Kidney (tissue), 14 donors: Measurements from ENCODE around the gene SBNO2. TPM values are rescaled to one million over a fixed set of nuclear protein-coding genes. Genes with fewer than 3 reads are reported as not detected.

Source experiments
- DNase-seq, 5 donors: peaks; one replicate each; pipeline ENCODE4 v3.0.0-alpha.2; 2013 to 2020
- FAIRE-seq: peaks from 2 replicates; lab custom pipeline; 2012; peaks lifted over from hg19 to GRCh38; lab: Jason Lieb, UNC
- H3K27ac ChIP-seq, 2 donors: one replicate each; pipeline ENCODE4 v1.7.0; 2013; ENCODE audit warnings: low read depth in 2 of 2, low read length in 2 of 2, inconsistent platforms in 1 of 2
- H3K27me3 ChIP-seq: one replicate; pipeline ENCODE4 v1.7.1; 2013; ENCODE audit warnings: low read length, inconsistent platforms; ENCODE audit not compliant: control insufficient read depth, insufficient read depth
- H3K36me3 ChIP-seq, 3 donors: one replicate each; pipeline versions ENCODE4 v1.7.0 to v1.7.1; 2013; ENCODE audit warnings: low read length in 3 of 3, control low read depth in 1 of 3, inconsistent platforms in 1 of 3; ENCODE audit not compliant: insufficient read depth in 3 of 3, control insufficient read depth in 2 of 3
- H3K4me1 ChIP-seq, 3 donors: one replicate each; pipeline versions ENCODE4 v1.7.0 to v1.7.1; 2013; ENCODE audit warnings: low read length in 3 of 3, inconsistent platforms in 1 of 3, low read depth in 1 of 3; ENCODE audit not compliant: control insufficient read depth in 2 of 3, insufficient read depth in 2 of 3
- H3K4me3 ChIP-seq, 3 donors: one replicate each; pipeline versions ENCODE4 v1.7.0 to v1.8.1; 2013; ENCODE audit warnings: low read length in 3 of 3, control low read depth in 1 of 3, inconsistent platforms in 1 of 3
- H3K9ac ChIP-seq, 3 donors: one replicate each; pipeline versions ENCODE4 v1.7.0 to v1.7.1; 2013; ENCODE audit warnings: low read length in 3 of 3, control low read depth in 1 of 3, inconsistent platforms in 1 of 3
- H3K9me3 ChIP-seq, 3 donors: one replicate each; pipeline versions ENCODE4 v1.7.0 to v1.7.1; 2013; ENCODE audit warnings: low read length in 3 of 3, control low read depth in 1 of 3, inconsistent platforms in 1 of 3; ENCODE audit not compliant: control insufficient read depth in 2 of 3, insufficient read depth in 1 of 3
- intact Hi-C: fragments of 100-400 bp; cut with DNase I; formaldehyde crosslinking; loops from one replicate; pipeline ENCODE4 v1.11.1; 2022
- polyA plus RNA-seq: library from polyadenylated mRNA; stranded (reverse); fragments of 350-450 nt; fragmentation: Illumina TruSeq; extraction: RNeasy Lipid Tissue Mini Kit (QIAGEN cat#74804); gene quantifications from one replicate; pipeline ENCODE4 v1.2.3, GENCODE V29; 2014; ENCODE audit warnings: low read depth, low replicate concordance; ENCODE audit not compliant: insufficient read depth
- total RNA-seq: library from RNA; stranded (reverse); fragmentation: NEBNext Ultra II Directional; extraction: Animal tissue kit (Norgen Biotek cat#: 25700); gene quantifications from one replicate; pipeline ENCODE4 v1.2.1, GENCODE V29; 2021
- TF ChIP-seq, protein P1 (sequence below): IDR thresholded peaks from 3 replicates; pipeline ENCODE4 v1.5.1; 2012; ENCODE audit warnings: mild to moderate bottlenecking, moderate library complexity, borderline replicate concordance; ENCODE audit not compliant: insufficient read depth; ENCODE audit errors: extremely low read depth
- donor health status: control.
- donor health status: control.
- donor health status: control.
- donor health status: control.
- donor health status: control.
- donor health status: DM: yes; HTN: yes; CAD: no.
- donor health status: Normal renal cell carcinoma (clear cell type).

The SBNO2 gene
- total and polyA plus RNA-seq, 2 donors from 2014 or later = 12.2 to 156 TPM

GRCh38 chr19:1222394-1222793 is 48.3 kb upstream of the SBNO2 start:
- Histone ChIP-seq H3K4me3 (no peak overlapping the region), H3K9me3 (no peaks in the 10 kb centered on the region), H3K27me3 (no peaks in the 10 kb centered on the region), H3K27ac (no peak overlapping the region), H3K4me1 (peaks cover 0 to 12% (median 5%) of the 10 kb centered on the region in 3 donors), H3K36me3 (peaks cover 0 to 10% (median 0%) of the 10 kb centered on the region in 3 donors), H3K9ac (no peak overlapping the region)
- intact Hi-C loops = no loop called here
- FAIRE-seq (no peak), DNase-seq (no peak)
- TF ChIP-seq, protein P1, sequence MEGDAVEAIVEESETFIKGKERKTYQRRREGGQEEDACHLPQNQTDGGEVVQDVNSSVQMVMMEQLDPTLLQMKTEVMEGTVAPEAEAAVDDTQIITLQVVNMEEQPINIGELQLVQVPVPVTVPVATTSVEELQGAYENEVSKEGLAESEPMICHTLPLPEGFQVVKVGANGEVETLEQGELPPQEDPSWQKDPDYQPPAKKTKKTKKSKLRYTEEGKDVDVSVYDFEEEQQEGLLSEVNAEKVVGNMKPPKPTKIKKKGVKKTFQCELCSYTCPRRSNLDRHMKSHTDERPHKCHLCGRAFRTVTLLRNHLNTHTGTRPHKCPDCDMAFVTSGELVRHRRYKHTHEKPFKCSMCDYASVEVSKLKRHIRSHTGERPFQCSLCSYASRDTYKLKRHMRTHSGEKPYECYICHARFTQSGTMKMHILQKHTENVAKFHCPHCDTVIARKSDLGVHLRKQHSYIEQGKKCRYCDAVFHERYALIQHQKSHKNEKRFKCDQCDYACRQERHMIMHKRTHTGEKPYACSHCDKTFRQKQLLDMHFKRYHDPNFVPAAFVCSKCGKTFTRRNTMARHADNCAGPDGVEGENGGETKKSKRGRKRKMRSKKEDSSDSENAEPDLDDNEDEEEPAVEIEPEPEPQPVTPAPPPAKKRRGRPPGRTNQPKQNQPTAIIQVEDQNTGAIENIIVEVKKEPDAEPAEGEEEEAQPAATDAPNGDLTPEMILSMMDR = no peak

- H3K27me3 ChIP-seq = no peaks in the 10 kb centered on the region
- no peak overlapping the region for H3K4me3 ChIP-seq
- no peak overlapping the region for H3K9ac ChIP-seq
- peaks cover 0 to 11% (median 0%) of the 10 kb centered on the region in 3 donors for H3K36me3 ChIP-seq
- no peak for DNase-seq
- H3K9me3 ChIP-seq = no peaks in the 10 kb centered on the region
- peaks cover 0 to 15% (median 5%) of the 10 kb centered on the region in 3 donors for H3K4me1 ChIP-seq
- no peak for FAIRE-seq
- intact Hi-C loops = no loop called here
- H3K27ac ChIP-seq = peak overlapping the region in 1 of 2 donors; percentile 22
- TF ChIP-seq, protein P1 = no peak
These were observed 47.8 kb upstream of the SBNO2 start for GRCh38 chr19:1221904-1222255.

GRCh38 chr19:1220976-1221903 is 47.2 kb upstream of the SBNO2 start:
- TF ChIP-seq, protein P1 = peak; percentile 65
- H3K36me3 ChIP-seq = peaks cover 0 to 13% (median 0%) of the 10 kb centered on the region in 3 donors
- no peaks in the 10 kb centered on the region for H3K9me3 ChIP-seq
- H3K27ac ChIP-seq = peak overlapping the region in 1 of 2 donors; percentile 22
- intact Hi-C loops = no loop called here
- no peaks in the 10 kb centered on the region for H3K27me3 ChIP-seq
- peaks cover 0 to 19% (median 5%) of the 10 kb centered on the region in 3 donors for H3K4me1 ChIP-seq
- DNase-seq (peak in 3 of 5 donors; percentile 40 to 68 (median 65)), FAIRE-seq (no peak)
- no peak overlapping the region for H3K4me3 ChIP-seq
- no peak overlapping the region for H3K9ac ChIP-seq
